Tibial nerve (tissue), 4 donors: ENCODE data around the gene JKAMP. TPM values are rescaled to one million over a fixed set of nuclear protein-coding genes. Genes with fewer than 3 reads are reported as not detected.

Experiments
- DNase-seq, 2 donors: peaks; one replicate each; pipeline ENCODE4 v3.0.0-alpha.2; 2019; ENCODE audit warnings: low spot score in 2 of 2
- H3K27ac ChIP-seq, 4 donors: fragments of 200-600 bp; sonication (generic) in 3 of 4; one replicate each; pipeline ENCODE4 v1.5.1; 2017 to 2019; ENCODE audit warnings: mild to moderate bottlenecking in 1 of 4
- H3K27me3 ChIP-seq, 2 donors: fragments of 200-600 bp; sonication (generic) in 1 of 2; one replicate each; pipeline versions ENCODE4 v1.5.1 to v1.6.0; 2017 to 2019
- H3K36me3 ChIP-seq, 3 donors: fragments of 200-600 bp; sonication (generic); one replicate each; pipeline ENCODE4 v1.5.1; 2018 to 2019
- H3K4me1 ChIP-seq, 4 donors: fragments of 200-600 bp; sonication (generic) in 3 of 4; one replicate each; pipeline ENCODE4 v1.5.1; 2017 to 2019
- H3K4me3 ChIP-seq, 4 donors: fragments of 200-600 bp; sonication (generic) in 3 of 4; one replicate each; pipeline ENCODE4 v1.5.1; 2017 to 2019; ENCODE audit warnings: mild to moderate bottlenecking in 1 of 4, moderate library complexity in 1 of 4
- H3K9me3 ChIP-seq, 4 donors: fragments of 200-600 bp; sonication (generic) in 3 of 4; one replicate each; pipeline ENCODE4 v1.5.1; 2017 to 2019
- CTCF ChIP-seq, 5 experiments: fragments of 200-600 bp in 3 of 5; fragments of 450-650 bp in 2 of 5; sonication (generic) in 3 of 5; IDR thresholded peaks; one replicate each; pipeline ENCODE4 v1.5.1; 2016 to 2019; ENCODE audit warnings: antibody characterized with exemption in 5 of 5, mild to moderate bottlenecking in 3 of 5, moderate library complexity in 2 of 5
- EP300 ChIP-seq, 2 donors: sonication (generic); formaldehyde crosslinking; IDR thresholded peaks; one replicate each; pipeline ENCODE4 v1.6.1; 2017; ENCODE audit warnings: antibody characterized with exemption in 2 of 2, mild to moderate bottlenecking in 1 of 2
- POLR2A ChIP-seq, 2 donors: fragments of 450-650 bp; IDR thresholded peaks; one replicate each; pipeline ENCODE4 v1.6.1; 2017; ENCODE audit warnings: antibody characterized with exemption in 2 of 2, mild to moderate bottlenecking in 2 of 2, moderate library complexity in 2 of 2
- WGBS, 2 donors: methylation state at CpG; one replicate each; pipeline ENCODE4 v1.1.5; 2018; 5-methylcytosine and 5-hydroxymethylcytosine counted together
- total RNA-seq, 4 donors: library from RNA; depleted of rRNA; stranded (reverse); fragments of >200 nt; gene quantifications; one replicate each; pipeline ENCODE4 v1.1.0, GENCODE V29; 2016

The JKAMP gene
- total RNA-seq, 4 donors from 2014 or later = 38.0 to 78.1 (median 58.3) TPM

GRCh38 chr14:59532419-59532818 lies 48.1 kb downstream of the JKAMP start:
- Histone ChIP-seq H3K36me3 (no peaks in the 10 kb centered on the region), H3K27me3 (no peaks in the 10 kb centered on the region), H3K4me1 (no peaks in the 10 kb centered on the region), H3K4me3 (no peak overlapping the region), H3K9me3 (peaks cover 0 to 5% (median 0%) of the 10 kb centered on the region in 4 donors), H3K27ac (no peak overlapping the region)
- no peak for DNase-seq
- TF ChIP-seq POLR2A (IDR thresholded peaks at IDR 0.05) (no peak), EP300 (IDR thresholded peaks at IDR 0.05) (no peak), CTCF (IDR thresholded peaks at IDR 0.05) (no peak)
- 80 to 88% methylated on average over 1 of the region's 1 CpG for WGBS, 2 donors

GRCh38 chr14:59534361-59534987 lies 50.2 kb downstream of the JKAMP start:
- no peak for TF ChIP-seq EP300 (IDR thresholded peaks at IDR 0.05)
- TF ChIP-seq POLR2A (IDR thresholded peaks at IDR 0.05) = no peak
- TF ChIP-seq CTCF (IDR thresholded peaks at IDR 0.05) = no peak
- Histone ChIP-seq H3K9me3 (no peaks in the 10 kb centered on the region), H3K27me3 (no peaks in the 10 kb centered on the region), H3K36me3 (no peaks in the 10 kb centered on the region), H3K4me1 (no peaks in the 10 kb centered on the region), H3K27ac (no peak overlapping the region), H3K4me3 (no peak overlapping the region)
- DNase-seq = no peak
- 67 to 75% methylated on average over 7 of the region's 7 CpGs for WGBS, 2 donors

GRCh38 chr14:59537476-59537875 lies 53.2 kb downstream of the JKAMP start:
- no peak overlapping the region for H3K27ac ChIP-seq
- H3K9me3 ChIP-seq = no peaks in the 10 kb centered on the region
- WGBS, 2 donors = 83 to 87% methylated on average over 1 of the region's 1 CpG
- H3K27me3 ChIP-seq = no peaks in the 10 kb centered on the region
- no peak for TF ChIP-seq CTCF (IDR thresholded peaks at IDR 0.05)
- TF ChIP-seq POLR2A (IDR thresholded peaks at IDR 0.05) = no peak
- no peak for TF ChIP-seq EP300 (IDR thresholded peaks at IDR 0.05)
- no peak overlapping the region for H3K4me3 ChIP-seq
- no peaks in the 10 kb centered on the region for H3K4me1 ChIP-seq
- no peak for DNase-seq
- no peaks in the 10 kb centered on the region for H3K36me3 ChIP-seq

- TF ChIP-seq CTCF (IDR thresholded peaks at IDR 0.05) = no peak
- no peak for TF ChIP-seq POLR2A (IDR thresholded peaks at IDR 0.05)
- no peak for TF ChIP-seq EP300 (IDR thresholded peaks at IDR 0.05)
- H3K4me1 ChIP-seq = no peaks in the 10 kb centered on the region
- WGBS, 2 donors = 83 to 87% methylated on average over 4 of the region's 4 CpGs
Observed at GRCh38 chr14:59538936-59539335, 54.6 kb downstream of the JKAMP start.

GRCh38 chr14:59540852-59541251 lies 56.5 kb downstream of the JKAMP start:
- Histone ChIP-seq H3K4me3 (no peak overlapping the region), H3K36me3 (no peaks in the 10 kb centered on the region), H3K27ac (no peak overlapping the region), H3K27me3 (no peaks in the 10 kb centered on the region), H3K4me1 (no peaks in the 10 kb centered on the region), H3K9me3 (no peaks in the 10 kb centered on the region)
- WGBS, 2 donors = 12 to 22% methylated on average over 1 of the region's 1 CpG
- TF ChIP-seq CTCF (IDR thresholded peaks at IDR 0.05) = no peak
- no peak for TF ChIP-seq POLR2A (IDR thresholded peaks at IDR 0.05)
- no peak for TF ChIP-seq EP300 (IDR thresholded peaks at IDR 0.05)
- DNase-seq = no peak

More at GRCh38 chr14:59538936-59539335, 54.6 kb downstream of the JKAMP start:
- Histone ChIP-seq H3K27me3 (no peaks in the 10 kb centered on the region), H3K27ac (no peak overlapping the region), H3K36me3 (no peaks in the 10 kb centered on the region), H3K4me3 (no peak overlapping the region), H3K9me3 (no peaks in the 10 kb centered on the region)
- no peak for DNase-seq
